Stimulated activated CD8-positive, alpha-beta memory T cell treated with anti-CD3 and anti-CD28 coated beads, Interleukin-15, amount 100 ng/mL, for 4 hours (primary cell): ENCODE data around the gene CD8B.
"Not testable (repeated sequence)": the region's sequence is repeated elsewhere in the genome, so short reads cannot be mapped to it uniquely, and the experiment has no call there.

Experiments
- DNase-seq, 2 donors: peaks; one replicate each; pipeline ENCODE4 v3.0.0-alpha.2; 2020; ENCODE audit warnings: low read depth in 2 of 2

CD8B gene

DNA sequence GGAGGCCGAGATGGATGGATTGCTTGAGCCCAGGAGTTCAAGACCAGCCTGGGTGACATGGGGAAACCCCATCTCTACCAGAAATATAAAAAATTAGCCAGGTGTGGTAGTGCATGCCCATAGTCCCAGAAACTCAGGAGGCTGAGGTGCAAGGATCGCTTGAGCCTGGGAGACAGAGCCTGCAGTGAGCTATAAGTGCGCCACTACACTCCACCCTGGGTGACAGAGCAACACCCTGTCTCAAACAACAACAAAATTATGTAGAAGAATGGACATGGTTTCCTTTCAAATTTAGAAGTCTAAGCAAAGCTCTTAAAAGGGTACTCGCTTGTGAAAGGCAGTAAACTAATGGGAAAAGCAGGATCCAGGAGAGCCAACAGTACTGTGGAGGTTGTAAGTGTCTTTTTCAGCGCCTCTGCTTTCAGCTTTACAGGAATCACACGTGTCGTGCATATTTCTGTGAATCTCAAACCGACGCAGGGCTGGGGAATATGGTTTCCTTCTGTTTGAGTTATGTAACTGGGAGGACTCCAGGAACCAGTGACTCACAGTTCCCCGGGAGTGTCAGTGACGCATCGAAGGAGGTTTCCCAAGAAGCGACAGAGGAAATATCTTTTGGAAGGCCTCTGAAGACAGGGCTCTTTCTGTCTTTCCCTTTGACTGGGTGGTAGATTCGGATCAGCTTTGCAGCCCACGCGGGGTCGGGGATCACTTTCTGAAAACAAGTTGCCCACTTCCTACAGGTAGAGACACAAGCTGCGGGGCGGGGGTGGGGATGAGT, 24.6 kb downstream of the CD8B start:
- DNase-seq: peak in 1 of 2 donors; percentile 75

DNA sequence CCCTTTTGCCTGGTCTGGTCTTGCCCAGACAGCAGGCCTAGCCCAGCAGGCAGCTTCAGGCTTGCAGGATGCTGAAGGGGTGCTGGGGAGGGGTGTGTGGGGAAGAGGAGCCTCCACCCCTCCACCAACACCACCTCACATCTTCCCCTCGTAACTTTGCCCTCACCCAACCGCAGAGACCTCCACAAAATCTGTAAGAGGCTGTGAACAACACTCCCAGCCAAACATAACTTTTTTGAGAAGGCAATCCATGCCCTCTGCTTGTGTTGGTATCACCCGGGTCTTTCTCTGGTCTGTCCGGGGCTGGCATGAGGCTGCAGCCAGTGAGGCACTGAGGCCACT, 26.2 kb downstream of the CD8B start:
- DNase-seq: not testable (repeated sequence)

DNA sequence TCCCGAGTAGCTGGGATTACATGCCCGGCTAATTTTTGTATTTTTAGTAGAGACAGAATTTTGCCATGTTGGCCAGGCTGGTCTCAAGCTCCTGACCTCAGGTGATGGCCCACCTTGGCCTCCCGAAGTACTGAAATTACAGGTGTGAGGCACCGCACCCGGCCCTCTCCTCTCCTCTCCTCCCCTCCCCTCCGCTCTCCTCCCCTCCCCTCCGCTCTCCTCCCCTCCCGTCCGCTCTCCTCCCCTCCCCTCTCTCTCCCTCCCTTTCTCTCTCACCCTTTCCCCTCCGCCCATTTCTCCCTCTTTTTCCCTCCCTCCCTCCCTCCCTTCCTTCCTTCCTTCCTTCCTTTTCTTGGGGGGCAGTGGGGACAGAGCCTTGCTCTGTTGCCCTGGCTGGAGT, 28.4 kb downstream of the CD8B start:
- no peak for DNase-seq

DNA sequence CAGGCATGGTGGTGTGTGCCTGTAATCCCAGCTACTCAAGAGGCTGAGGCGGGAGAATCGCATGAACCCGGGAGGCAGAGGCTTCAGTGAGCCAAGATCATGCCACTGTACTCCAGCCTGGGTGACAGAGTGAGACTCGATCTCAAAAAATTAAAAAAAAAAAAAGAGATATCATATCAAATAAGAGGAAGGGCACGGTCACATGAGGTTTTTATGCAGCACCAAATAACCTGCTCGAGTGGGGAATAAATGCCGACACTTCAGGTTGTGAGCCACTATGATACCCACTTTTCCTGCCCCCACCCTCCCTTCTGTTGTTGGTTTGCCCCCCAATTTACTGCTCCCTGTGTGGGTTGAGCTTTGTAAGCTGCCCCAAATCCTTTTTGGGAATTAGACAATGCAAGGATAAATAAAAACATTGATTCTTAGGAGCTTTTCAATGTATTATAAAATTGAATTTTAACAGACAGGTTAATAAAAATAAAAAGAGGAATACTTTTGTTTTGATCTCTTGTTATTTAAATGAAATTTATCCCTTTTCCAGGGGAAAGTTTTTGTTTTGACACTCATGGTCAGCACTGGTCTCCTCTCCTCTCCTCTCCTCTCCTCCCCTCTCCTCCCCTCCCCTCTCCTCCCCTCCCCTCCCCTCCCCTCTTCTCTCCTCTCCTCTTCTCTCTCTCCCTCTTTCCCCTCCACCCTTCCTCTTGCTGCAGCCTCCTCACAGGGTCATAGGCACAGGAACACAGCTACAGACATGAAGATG, 29.2 kb downstream of the CD8B start:
- DNase-seq: no peak

DNA sequence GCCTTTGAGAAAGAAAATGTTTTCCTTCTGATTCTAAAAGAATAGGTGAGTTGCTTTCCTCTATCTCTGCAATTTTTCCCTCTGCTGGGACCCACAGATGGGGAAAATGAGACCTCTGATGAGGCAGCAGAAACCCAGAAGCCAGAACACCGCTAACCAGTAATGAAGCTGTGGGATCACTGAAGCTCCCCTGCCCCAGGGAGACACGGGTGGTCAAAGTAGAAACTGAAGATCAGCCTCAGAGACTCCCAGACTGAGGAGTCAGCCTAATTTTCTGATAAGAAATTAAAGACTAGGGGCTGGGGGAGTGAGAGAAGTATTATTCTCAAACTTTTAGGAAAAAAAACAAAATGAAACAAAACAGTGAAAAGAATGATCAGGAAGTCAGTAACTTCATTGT, 30.1 kb downstream of the CD8B start:
- DNase-seq: no peak

DNA sequence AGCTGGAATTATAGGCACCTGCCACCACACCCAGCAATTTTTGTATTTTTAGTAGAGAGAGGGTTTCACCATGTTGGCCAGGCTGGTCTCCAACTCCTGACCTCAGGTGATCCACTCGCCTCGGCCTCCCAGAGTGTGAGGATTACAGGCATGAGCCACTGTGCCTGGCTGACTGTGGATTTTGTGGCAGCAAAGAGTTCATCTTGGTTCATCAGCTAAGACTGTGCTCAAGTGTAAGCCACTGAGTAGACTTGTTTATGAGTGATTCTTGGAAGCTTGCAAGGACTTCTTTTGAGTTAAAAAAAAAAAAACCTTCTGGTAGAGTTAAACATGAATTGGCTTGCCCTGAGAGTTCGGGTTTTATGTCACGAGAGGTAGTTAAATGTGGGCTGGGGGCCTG, 34.7 kb downstream of the CD8B start:
- DNase-seq: no peak

DNA sequence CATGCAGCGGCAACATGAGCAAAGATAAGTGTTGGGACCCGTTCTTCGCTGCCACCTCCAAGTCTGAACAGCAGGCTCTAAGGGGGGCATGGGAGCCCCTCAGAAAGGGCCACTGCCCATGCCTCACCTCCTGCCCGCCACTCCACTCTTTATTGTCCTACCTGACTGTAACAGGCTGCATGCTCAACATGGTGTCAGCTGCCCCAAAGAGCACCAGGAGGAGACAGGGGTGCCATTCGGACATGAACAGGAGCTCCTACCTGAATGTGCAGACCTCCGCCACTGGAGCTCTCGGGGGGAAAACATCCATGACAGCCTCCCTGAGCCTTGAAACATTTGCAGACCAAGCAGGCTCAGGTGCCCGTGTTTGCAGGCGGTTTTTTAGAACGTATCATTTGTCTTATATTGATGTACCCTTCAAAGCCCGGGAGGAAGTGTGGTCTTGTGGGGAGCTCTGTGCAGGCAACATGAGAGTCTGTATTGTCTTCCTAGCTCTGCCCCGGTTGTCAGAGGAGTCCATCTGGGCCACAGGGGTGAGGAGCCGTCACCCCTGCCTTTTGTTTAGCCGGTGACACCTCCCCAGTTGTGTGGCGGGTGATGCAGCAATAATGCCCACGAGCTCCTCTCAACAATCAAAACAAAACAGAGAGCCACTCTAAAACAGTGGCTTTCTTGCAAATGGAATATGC, 35.8 kb downstream of the CD8B start:
- no peak for DNase-seq

DNA sequence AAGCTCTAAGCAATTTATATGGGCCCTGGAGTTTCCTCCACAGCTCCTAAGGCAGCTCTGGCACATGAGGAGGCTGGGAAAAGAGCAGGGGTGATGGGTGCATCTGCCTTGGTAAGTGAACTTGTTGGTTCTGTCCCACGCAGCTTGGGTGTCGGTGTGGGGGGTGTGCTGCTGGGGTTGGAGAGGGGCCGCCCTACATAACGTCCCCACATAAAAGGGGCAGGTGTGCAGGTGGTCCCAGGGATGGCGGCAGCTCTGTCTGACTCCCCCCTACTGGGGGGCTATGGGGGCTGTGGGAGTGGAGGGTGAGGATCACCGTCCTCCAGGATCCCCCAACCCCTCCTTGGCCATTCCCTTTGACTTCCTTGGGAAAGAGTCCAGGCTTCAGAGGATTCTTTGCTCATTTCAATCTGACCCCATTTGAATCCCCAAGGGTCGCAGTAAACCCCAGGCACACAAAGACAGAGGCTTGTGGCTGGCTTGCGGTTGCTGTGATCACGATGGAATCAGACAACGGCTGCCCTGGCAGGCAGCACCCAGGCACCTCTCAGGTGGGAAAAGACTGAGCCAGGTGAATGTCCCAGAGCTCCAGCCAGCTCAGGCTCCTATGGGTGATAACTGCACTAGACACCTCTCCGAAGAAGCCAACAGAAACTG, 36.5 kb downstream of the CD8B start:
- no peak for DNase-seq

DNA sequence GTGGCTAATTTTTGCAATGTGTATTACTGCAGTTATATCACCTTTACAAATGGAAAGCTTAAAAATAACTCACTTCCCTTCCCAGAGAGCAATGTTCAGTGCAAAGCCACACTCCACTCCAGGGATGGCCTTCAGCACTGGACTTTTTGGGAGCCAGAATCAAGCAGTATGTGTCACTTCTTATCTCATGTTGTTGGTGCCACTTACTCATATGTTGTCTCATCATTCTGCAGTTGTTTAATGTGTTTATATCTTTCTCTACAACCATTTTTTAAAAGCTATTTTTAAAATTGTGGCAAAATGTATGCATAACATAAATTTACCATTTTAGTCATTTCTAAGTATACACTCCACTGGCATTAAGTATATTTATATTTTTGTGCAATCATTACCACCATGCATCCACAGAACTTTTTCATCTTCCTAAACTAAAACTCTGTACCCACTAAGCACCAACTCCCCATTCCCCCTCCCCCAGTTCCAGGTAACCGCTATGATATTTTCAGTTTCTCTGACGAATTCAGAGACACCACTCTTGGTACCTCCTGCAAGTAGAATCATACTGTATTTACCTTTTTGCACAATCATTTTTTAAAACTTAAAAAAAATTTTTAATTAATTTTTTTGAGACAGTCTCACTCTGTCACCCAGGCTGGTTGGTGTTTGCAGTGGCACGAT, 38.9 kb downstream of the CD8B start:
- DNase-seq: no peak

DNA sequence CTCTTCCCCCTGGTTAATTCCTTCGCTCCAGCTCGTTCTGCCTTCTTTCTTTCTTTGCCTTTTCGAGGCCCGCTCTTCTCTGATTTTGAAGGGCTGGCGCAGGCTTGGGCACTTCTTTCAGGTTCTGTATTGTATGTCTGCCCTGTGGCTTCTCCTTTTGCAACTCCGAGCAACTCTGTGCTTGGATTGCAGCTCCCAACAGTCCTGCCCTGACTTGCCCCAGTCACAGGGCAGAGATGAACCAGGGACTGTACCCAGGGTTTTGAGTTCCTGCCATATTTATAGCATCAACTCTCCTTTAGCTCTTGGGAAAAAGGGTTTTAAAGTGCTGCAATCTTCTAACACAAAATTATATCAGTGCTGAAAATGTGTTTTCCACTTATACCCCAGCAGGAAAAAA, 39.8 kb downstream of the CD8B start:
- DNase-seq: no peak

DNA sequence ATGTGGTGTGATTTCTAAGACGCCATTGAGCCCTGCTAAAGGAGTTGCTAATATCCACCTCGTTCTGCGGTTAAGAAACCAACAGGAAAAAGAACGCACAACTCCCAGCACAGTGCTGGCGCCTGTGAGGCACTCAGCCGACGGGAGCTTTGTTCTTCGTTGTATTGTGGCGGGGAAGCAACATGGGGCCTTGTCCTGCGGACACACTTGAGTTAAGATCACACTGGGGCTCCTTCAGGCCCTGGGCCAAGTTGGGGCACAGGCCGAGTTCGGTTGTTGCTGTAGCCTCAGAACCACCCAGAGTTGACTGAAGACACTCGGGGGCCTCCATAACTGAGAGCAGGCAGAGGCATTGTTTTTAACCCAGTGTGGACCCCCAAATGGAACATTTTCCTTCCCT, 40.4 kb downstream of the CD8B start:
- no peak for DNase-seq

DNA sequence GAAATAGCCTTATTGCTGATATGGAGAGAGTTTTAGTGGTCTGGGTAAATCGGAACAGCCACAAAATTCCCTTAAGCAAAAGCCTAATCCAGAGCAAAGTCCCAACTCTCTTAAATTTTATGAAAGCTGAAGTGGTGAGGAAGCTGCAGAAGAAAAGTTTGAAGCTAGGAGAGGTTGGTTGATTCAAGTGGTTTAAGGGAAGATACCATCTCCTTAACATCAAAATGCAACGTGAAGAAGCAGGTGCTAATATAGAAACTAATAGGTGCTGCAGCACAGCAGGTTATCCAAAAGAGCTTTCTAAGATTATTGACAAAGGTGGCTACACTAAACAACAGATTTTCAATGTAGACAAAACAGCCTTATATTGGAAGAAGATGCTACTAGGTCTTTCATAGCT, 42.7 kb downstream of the CD8B start:
- no peak for DNase-seq

DNA sequence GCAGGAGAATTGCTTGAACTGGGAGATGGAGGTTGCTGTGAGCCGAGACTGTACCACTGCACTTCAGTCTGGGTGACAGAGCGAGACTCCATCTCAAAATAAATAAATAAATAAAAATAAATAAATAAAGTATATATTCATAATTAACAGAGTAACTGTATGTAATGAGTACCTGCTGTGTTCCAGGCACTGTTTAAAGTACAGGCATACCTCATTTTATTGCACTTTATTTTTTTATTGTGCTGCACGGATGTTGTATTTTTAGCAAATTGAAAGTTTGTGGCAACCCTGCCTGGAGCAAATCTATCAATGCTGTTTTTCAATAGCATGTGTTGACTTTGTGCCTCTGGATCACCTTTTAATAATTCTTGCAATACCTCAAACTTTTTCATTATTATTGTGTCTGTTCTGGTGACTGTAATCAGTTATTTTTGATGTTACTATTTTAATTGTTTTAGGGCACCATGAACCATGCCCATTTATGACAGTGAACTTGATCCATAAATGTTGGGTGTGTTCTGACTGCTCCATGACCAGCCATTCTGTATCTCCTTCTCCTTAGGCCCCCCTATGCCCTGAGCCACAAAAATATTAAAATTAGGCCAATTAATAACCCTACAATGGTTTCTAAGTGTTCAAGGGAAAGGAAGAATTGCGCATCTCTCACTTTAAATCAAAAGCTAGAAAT, 43.4 kb downstream of the CD8B start:
- no peak for DNase-seq

DNA sequence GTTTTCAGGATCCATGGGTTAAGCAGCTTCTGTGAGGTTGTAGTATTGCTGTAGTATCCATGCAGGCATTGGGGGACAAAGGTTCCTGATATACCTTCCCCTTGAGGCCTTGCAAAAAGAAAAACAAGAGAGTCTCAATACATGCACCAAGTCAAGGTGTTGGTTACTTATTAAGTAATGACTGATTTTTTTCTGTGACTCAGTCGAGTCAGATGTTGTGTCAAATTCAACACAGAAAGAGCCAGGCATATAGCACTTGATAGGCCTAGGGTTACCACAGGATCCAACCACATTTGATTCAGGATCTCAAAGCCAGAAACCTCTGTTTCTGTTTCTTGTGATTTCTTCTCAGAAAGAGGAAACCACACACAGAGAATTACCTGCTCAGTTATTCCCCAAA, 46.1 kb downstream of the CD8B start:
- DNase-seq: no peak

DNA sequence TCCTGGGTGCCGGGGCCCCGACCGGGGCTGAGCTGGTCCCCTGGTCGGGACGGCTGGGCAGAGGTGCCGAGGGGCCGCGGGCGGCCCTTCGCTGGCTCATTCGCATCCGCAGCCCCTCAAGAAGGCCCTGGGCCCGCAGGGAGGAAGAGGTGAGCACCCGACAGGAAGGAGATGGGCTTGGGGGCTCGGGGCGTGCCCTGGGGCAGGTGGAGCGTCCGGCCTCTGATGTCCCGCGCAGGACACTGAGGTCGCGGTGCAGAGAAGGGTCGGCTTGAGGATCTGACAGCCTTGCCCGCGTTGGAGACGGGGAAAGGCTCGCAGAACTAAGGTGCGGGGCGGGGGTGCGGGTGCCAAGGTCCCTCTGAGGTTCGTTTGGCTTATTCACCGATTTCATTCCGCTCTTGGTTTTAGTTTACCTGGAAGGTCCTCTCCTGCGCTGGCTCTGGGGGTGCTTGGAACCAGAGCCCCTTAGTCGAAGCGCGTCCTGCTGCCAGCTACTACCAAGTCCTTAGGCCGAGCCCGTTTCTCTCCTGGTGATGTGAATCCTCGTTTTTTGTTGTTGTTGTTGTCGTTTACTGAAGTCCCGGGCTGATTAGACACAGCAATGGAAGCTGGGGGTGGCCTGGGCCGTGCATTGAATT, 52.1 kb downstream of the CD8B start:
- DNase-seq: no peak

DNA sequence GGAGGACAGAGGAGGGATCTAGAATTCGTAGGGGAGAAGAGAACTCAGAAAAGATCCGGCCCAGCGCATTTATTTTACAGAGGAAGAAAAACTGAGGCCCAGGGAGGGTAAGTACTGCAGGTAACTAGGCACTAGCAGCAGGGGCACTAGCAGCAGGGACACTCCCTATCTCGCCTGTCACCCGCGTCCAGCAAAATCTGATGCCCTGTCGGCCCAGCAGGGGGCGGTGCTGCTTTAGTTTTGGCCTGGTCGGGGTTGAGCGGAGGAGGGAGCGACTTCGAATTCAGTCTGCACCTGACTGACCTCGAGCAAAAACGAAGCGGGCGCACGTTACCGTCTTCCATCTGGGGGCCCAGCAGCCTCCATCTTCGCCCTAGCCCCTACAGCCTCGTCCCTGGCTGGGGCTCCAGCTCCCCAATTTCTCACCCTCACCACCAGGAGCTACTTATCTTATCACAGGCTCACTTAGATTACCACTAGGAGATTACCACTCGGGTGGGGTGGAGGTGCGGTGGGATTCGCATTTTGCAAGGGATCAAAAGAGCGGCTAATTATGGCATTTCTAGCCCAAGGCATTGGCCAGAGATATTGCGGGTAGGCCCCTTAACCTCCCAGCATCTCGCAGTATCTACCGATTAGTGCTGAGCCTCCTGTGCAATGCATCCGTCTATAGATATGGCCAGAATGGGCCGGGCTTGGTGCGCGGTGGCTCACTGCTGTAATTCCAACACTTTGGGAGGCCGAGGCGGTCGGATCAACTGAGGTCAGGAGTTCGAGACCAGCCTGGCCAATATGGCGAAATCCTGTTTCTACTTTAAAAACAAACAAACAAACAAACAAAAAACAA, 53.1 kb downstream of the CD8B start:
- DNase-seq: peak; percentile 91 to 92

DNA sequence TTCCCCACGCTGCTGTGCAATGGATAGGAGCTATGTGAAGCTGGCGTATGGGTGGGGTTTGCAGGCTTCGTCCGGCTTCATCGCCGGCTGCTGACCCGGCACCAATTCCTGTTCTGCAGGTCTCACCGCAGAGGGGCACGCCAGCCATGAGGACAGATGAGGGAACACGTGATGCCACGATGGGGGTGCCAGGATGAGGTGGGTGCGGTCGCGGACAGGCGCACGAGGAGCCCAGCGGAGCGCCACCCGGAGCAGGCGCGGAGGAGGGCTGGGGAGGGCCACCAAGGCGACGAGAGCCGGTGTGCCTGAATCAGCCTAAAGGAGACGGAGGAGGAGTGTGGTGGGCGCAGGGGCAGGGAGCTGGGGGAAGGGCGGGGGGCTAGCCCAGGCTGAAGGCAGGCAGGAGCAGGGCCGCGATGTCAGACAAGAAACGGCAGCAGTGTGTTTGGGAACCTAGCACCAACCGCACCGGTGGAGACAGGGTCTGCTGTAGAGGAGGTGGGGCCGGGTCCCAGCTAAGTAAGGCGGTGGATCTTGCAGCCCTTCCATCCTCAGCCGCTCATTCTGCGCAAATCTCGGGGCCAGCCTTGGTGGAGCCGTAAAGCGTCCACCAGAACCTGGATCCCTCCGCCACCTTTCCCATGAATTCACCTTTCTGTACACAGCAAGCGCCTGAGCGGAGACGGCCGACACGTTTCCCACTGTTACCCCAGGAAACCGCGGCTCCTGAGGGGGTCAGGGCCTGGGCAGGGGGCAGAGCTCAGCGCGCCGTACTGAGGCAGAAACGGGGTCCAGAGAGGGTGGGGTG, 54.0 kb downstream of the CD8B start:
- DNase-seq: no peak

DNA sequence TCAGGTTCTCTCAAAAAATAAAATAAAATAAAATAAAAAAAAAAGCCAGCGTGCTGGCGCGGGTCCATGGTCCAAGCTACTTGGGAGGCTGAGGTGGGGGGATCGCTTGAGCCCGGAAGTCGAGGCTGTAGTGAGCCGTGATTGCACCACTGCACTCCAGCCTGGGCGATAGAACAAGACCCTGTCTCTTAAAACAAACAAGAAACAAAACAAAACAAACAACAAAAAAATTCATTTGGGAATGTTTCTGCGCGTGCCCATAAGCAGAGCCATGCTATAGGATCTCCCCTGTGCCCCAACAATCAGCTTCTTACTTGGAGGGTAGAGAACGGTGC, 54.6 kb downstream of the CD8B start:
- no peak for DNase-seq
